GM21529 (cell line): ENCODE measurements around the gene CLDN15.
A peak's percentile ranks its signal among the peaks of the same experiment; 100 is the strongest.
"Not testable (repeated sequence)": the region's sequence is repeated elsewhere in the genome, so short reads cannot be mapped to it uniquely, and the experiment has no call there.

Source experiments
- ATAC-seq: cut with Tn5 transposase; IDR thresholded peaks from one replicate; pipeline ENCODE4 v1.9.1; 2021; ENCODE audit not compliant: unreplicated experiment

Gene CLDN15

GRCh38 chr7:101222275-101222830, 15.2 kb downstream of the CLDN15 start:
- no peak for ATAC-seq

- no peak for ATAC-seq
These were observed 17.3 kb downstream of the CLDN15 start for GRCh38 chr7:101220295-101220694.

- peak; percentile 5 for ATAC-seq
These were observed 19.1 kb downstream of the CLDN15 start for GRCh38 chr7:101218236-101219125.

- peak; percentile 67 for ATAC-seq
These were observed 20.0 kb downstream of the CLDN15 start, which contains the start of the genes PLOD3 and ZNHIT1 for GRCh38 chr7:101217388-101218235. TSS of gene PLOD3 (minus strand) at chr7:101217581. CDS start at chr7:101217274, 307 bp downstream. TSS of gene ZNHIT1 (plus strand) at chr7:101218165. CDS start at chr7:101218196, 31 bp downstream.

- peak; percentile 18 for ATAC-seq
These were observed 20.7 kb downstream of the CLDN15 start for GRCh38 chr7:101216860-101217387.

GRCh38 chr7:101216001-101216859, 21.4 kb downstream of the CLDN15 start:
- no peak for ATAC-seq

GRCh38 chr7:101212014-101212413, 25.6 kb downstream of the CLDN15 start:
- no peak for ATAC-seq

- no peak for ATAC-seq
These were observed 26.1 kb downstream of the CLDN15 start for GRCh38 chr7:101211501-101211900.

GRCh38 chr7:101210143-101210542, 27.5 kb downstream of the CLDN15 start:
- no peak for ATAC-seq

GRCh38 chr7:101208794-101209193, 28.8 kb downstream of the CLDN15 start:
- no peak for ATAC-seq

GRCh38 chr7:101207459-101207858, 30.1 kb downstream of the CLDN15 start:
- ATAC-seq: no peak

- ATAC-seq: no peak
These were observed 30.9 kb downstream of the CLDN15 start for GRCh38 chr7:101206665-101207042.

GRCh38 chr7:101205901-101206664, 31.5 kb downstream of the CLDN15 start:
- ATAC-seq: no peak

- not testable (repeated sequence) for ATAC-seq
These were observed 33.6 kb downstream of the CLDN15 start for GRCh38 chr7:101203740-101204738.

- no peak for ATAC-seq
These were observed 35.0 kb downstream of the CLDN15 start for GRCh38 chr7:101202603-101202918.

GRCh38 chr7:101201695-101202602, 35.7 kb downstream of the CLDN15 start:
- no peak for ATAC-seq

- ATAC-seq: no peak
These were observed 36.6 kb downstream of the CLDN15 start, which contains the start of gene MOGAT3 for GRCh38 chr7:101200862-101201599. TSS of gene MOGAT3 (minus strand) at chr7:101201036. CDS start at chr7:101200854, 182 bp downstream.
